K562 (cell line): Measurements from ENCODE around the gene DNASE1L2. TPM values are rescaled to one million over a fixed set of nuclear protein-coding genes. Genes with fewer than 3 reads are reported as not detected.

Experiments used
- ATAC-seq: fragments of 200-7000 bp; cut with Tn5 transposase; 3 replicates; pipeline ENCODE4 v1.9.1; 2020; ENCODE audit warnings: moderate library complexity
- BruUV-seq: library from RNA; stranded (reverse); fragments of 400-500 nt; replicated peaks from 2 replicates; lab custom pipeline; 2021; lab: Mats Ljungman, UMichigan
- CTCF ChIA-PET: fragments of 300-600 bp; formaldehyde crosslinking; extraction: SDS; loops from one replicate; lab custom pipeline; 2021; ENCODE audit warnings: low intra/inter-chr PET ratio; lab: Yijun Ruan, JAX
- POLR2A ChIA-PET: fragments of 300-600, 350-650 bp; sonication (Branson Sonifier 250); formaldehyde crosslinking; extraction: SDS; loops from one replicate; lab custom pipeline; 2021; ENCODE audit warnings: antibody characterized with exemption, inconsistent platforms; lab: Yijun Ruan, JAX
- DNase-seq, 4 experiments: peaks; one replicate each; pipeline versions ENCODE4 v3.0.0 to v3.0.0-alpha.2; 2011 to 2018; ENCODE audit warnings: low spot score in 3 of 4, mixed read lengths in 3 of 4; ENCODE audit errors: extremely low read depth in 1 of 4
- FAIRE-seq: peaks from 2 replicates; lab custom pipeline; 2011; peaks lifted over from hg19 to GRCh38; lab: Jason Lieb, UNC
- H2AFZ ChIP-seq: 2 replicates; pipeline ENCODE4 v1.6.0; 2011; ENCODE audit warnings: low read depth, low read length, control low read depth, inconsistent platforms
- H3K27ac ChIP-seq: fragments of 200-600 bp; 3 replicates; pipeline ENCODE4 v1.8.0; 2011; ENCODE audit warnings: low read depth, mild to moderate bottlenecking, control low read depth, inconsistent platforms, low read length, moderate library complexity, mixed read lengths; ENCODE audit errors: extremely low read depth
- H3K27me3 ChIP-seq, 2 experiments: fragments of 300-600 bp in 1 of 2; 2 replicates in 1 of 2; 3 replicates in 1 of 2; pipeline versions ENCODE4 v1.6.0 to v1.8.0; 2011; ENCODE audit warnings: inconsistent platforms in 2 of 2, low read length in 2 of 2, mild to moderate bottlenecking in 1 of 2, mixed read lengths in 1 of 2, moderate library complexity in 1 of 2; ENCODE audit not compliant: control insufficient read depth in 2 of 2, insufficient read depth in 2 of 2
- H3K36me3 ChIP-seq: fragments of 300-600 bp; 3 replicates; pipeline ENCODE4 v1.8.0; 2011; ENCODE audit warnings: mild to moderate bottlenecking, low read length, inconsistent platforms; ENCODE audit not compliant: control insufficient read depth, insufficient read depth
- H3K4me1 ChIP-seq, 2 experiments: fragments of 200-600 bp in 1 of 2; replicated peaks in 1 of 2; 2 replicates in 1 of 2; 3 replicates in 1 of 2; pipeline versions ENCODE4 v1.5.1 to v1.8.0; 2011; ENCODE audit warnings: inconsistent platforms in 2 of 2, low read length in 2 of 2, mild to moderate bottlenecking in 1 of 2, mixed read lengths in 1 of 2, moderate library complexity in 1 of 2; ENCODE audit not compliant: control insufficient read depth in 2 of 2, insufficient read depth in 2 of 2
- H3K4me2 ChIP-seq: 2 replicates; pipeline ENCODE4 v1.6.1; 2011; ENCODE audit warnings: low read length, control low read depth, inconsistent platforms, mixed read lengths; ENCODE audit not compliant: insufficient read depth
- H3K4me3 ChIP-seq: fragments of 200-600 bp; sonication (generic), shearing (Covaris generic); 2 replicates; pipeline ENCODE4 v1.5.1; 2016; ENCODE audit warnings: control low read depth, inconsistent platforms
- H3K79me2 ChIP-seq: fragments of 200-600 bp; 3 replicates; pipeline ENCODE4 v1.8.0; 2011; ENCODE audit warnings: low read length, inconsistent platforms; ENCODE audit not compliant: control insufficient read depth, insufficient read depth
- H3K9ac ChIP-seq, 2 experiments: 2 replicates each; pipeline versions ENCODE4 v1.6.0 to v1.6.1; 2011; ENCODE audit warnings: low read depth in 2 of 2, low read length in 2 of 2, control low read depth in 1 of 2, inconsistent platforms in 1 of 2, mild to moderate bottlenecking in 1 of 2, mixed read lengths in 1 of 2; ENCODE audit not compliant: insufficient read depth in 1 of 2
- H3K9me1 ChIP-seq: one replicate; pipeline ENCODE4 v1.6.0; 2011; ENCODE audit warnings: inconsistent platforms, mild to moderate bottlenecking, low read length, moderate library complexity; ENCODE audit not compliant: control insufficient read depth, insufficient read depth
- H3K9me3 ChIP-seq: replicated peaks from 2 replicates; pipeline ENCODE4 v1.5.1; 2011; ENCODE audit warnings: low read depth, low read length, inconsistent platforms; ENCODE audit not compliant: control insufficient read depth, insufficient read depth
- H4K20me1 ChIP-seq: replicated peaks from 2 replicates; pipeline ENCODE4 v1.6.1; 2011; ENCODE audit warnings: low read length, inconsistent platforms, mixed read lengths; ENCODE audit not compliant: control insufficient read depth, insufficient read depth
- CTCF ChIP-seq, 3 experiments: IDR thresholded peaks in 2 of 3; conservative IDR thresholded peaks in 1 of 3; 2 replicates each; pipeline ENCODE4 v1.5.1; 2011 to 2012; ENCODE audit warnings: low read length in 3 of 3, mild to moderate bottlenecking in 3 of 3, control low read depth in 2 of 3, improper control_type of control experiment in 1 of 3, inconsistent platforms in 1 of 3, low read depth in 1 of 3, mixed read lengths in 1 of 3, moderate library complexity in 1 of 3; ENCODE audit not compliant: insufficient read depth in 2 of 3
- E2F3 ChIP-seq: fragments of 250-450 bp; sonication (Bioruptor Pico); IDR thresholded peaks from 2 replicates; pipeline ENCODE4 v1.4.0; 2020; ENCODE audit warnings: mild to moderate bottlenecking
- GABPA ChIP-seq: fragments of 200-800 bp; sonication (Bioruptor generic); conservative IDR thresholded peaks from 2 replicates; pipeline ENCODE4 v1.6.1; 2016; ENCODE audit warnings: low read depth, missing genetic modification characterization, missing compliant biosample characterization
- HDAC8 ChIP-seq: fragments of 450-650 bp; IDR thresholded peaks from 2 replicates; pipeline ENCODE4 v1.6.1; 2016; ENCODE audit warnings: mild to moderate bottlenecking, missing genetic modification characterization, moderate library complexity, missing compliant biosample characterization
- HINFP ChIP-seq: fragments of 450-650 bp; conservative IDR thresholded peaks from 2 replicates; pipeline ENCODE4 v1.6.1; 2016; ENCODE audit warnings: missing genetic modification characterization, low read depth, mild to moderate bottlenecking, control low read depth, missing compliant biosample characterization
- KLF13 ChIP-seq: fragments of 450-650 bp; IDR thresholded peaks from 2 replicates; pipeline ENCODE4 v1.6.1; 2016; ENCODE audit warnings: missing genetic modification characterization, low read depth, mild to moderate bottlenecking, missing compliant biosample characterization, moderate library complexity, borderline replicate concordance
- MTF1 ChIP-seq: fragments of 250-450 bp; sonication (Bioruptor Pico); IDR thresholded peaks from 2 replicates; pipeline ENCODE4 v1.9.0; 2021; ENCODE audit warnings: moderate library complexity, mild to moderate bottlenecking, inconsistent platforms, borderline replicate concordance
- POLR2G ChIP-seq: fragments of 200-400 bp; formaldehyde crosslinking; IDR thresholded peaks from 2 replicates; pipeline ENCODE4 v1.6.1; 2017; ENCODE audit warnings: low read depth, mild to moderate bottlenecking, antibody characterized with exemption, low read length, moderate library complexity
- RBM15 ChIP-seq: fragments of 200-400 bp; formaldehyde crosslinking; IDR thresholded peaks from 2 replicates; pipeline ENCODE4 v1.6.1; 2018; ENCODE audit warnings: mild to moderate bottlenecking, low read length, moderate library complexity; ENCODE audit not compliant: insufficient read depth
- SP1 ChIP-seq: sonication (generic); formaldehyde crosslinking; IDR thresholded peaks from 2 replicates; pipeline ENCODE4 v1.8.1; 2022; ENCODE audit warnings: mild to moderate bottlenecking, missing genetic modification reagents
- TSHZ1 ChIP-seq: fragments of 250-450 bp; sonication (Bioruptor Pico); IDR thresholded peaks from 2 replicates; pipeline ENCODE4 v1.4.0; 2020; ENCODE audit warnings: mild to moderate bottlenecking, moderate library complexity
- ZNF197 ChIP-seq: fragments of 200-800 bp; sonication (Bioruptor generic); IDR thresholded peaks from 2 replicates; pipeline ENCODE4 v1.6.1; 2016; ENCODE audit warnings: low read depth, missing genetic modification characterization, missing compliant biosample characterization
- WGBS: fragments of 100-300 bp; shearing (Covaris generic); methylation state at CpG from one replicate; pipeline ENCODE4 v1.1.6; 2016; ENCODE audit warnings: low coverage, mixed read lengths; ENCODE audit not compliant: insufficient coverage; ENCODE audit errors: missing lambda C conversion rate; 5-methylcytosine and 5-hydroxymethylcytosine counted together
- in situ Hi-C: fragments of 300-500 bp; cut with MboI; formaldehyde crosslinking; loops from 4 replicates; pipeline ENCODE4 v1.15.0; 2018; ENCODE audit warnings: inconsistent platforms, mixed read lengths
- intact Hi-C: fragments of 100-400 bp; cut with micrococcal nuclease; formaldehyde crosslinking; loops from 2 replicates; pipeline ENCODE4 v1.14.2; 2022
- polyA plus RNA-seq, 8 experiments: library from polyadenylated mRNA; depleted of rRNA in 4 of 8; stranded (reverse) in 5 of 8; unstranded in 3 of 8; fragments of >200 nt; fragmentation: Nextera tagmentation in 2 of 8; fragmentation: Illumina TruSeq in 1 of 8; extraction: Ambion mirVana in 2 of 8; extraction: Trizol in 1 of 8; gene quantifications; 2 replicates each; pipeline versions ENCODE4 v1.2.1 to v1.2.3, GENCODE V29; 2011 to 2014; ENCODE audit warnings: inconsistent platforms in 1 of 8, missing spikeins in 1 of 8
- total RNA-seq, 7 experiments: library from RNA; depleted of rRNA in 6 of 7; stranded (reverse); fragments of >200 nt in 6 of 7; fragmentation: Illumina TruSeq in 2 of 7; extraction: Trizol in 2 of 7; gene quantifications; 2 replicates each; pipeline versions ENCODE4 v1.2.1 to v1.2.3, GENCODE V29; 2011 to 2021; ENCODE audit warnings: low replicate concordance in 1 of 7

Gene DNASE1L2
- total and polyA plus RNA-seq, 9 of the 15 experiments (the other 6 are each of a cell fraction or from before 2014, with no cell fraction given): 0.08 to 2.7 (median 1.7) TPM; not detected in 1

GRCh38 chr16:2280981-2281542 is 44.8 kb downstream of the DNASE1L2 start (continued):
- TF ChIP-seq TSHZ1 (no peak), POLR2G (peak; percentile 24; the same call in 1 of the 2 replicates)

GRCh38 chr16:2282262-2282661 is 46.0 kb downstream of the DNASE1L2 start:
- intact Hi-C loops: no loop called here
- DNase-seq: no peak
- H3K27ac ChIP-seq: no peak overlapping the region
- H3K79me2 ChIP-seq: no peaks in the 10 kb centered on the region
- H3K9ac ChIP-seq: no peak overlapping the region
- FAIRE-seq: no peak
- H3K4me2 ChIP-seq: no peak overlapping the region
- WGBS: 60% methylated on average over 5 of the region's 5 CpGs
- ChIA-PET POLR2A (interaction anchor here (0.7 to 1.4 kb wide), 3 partner anchors 12 to 238 kb away, joined by 3 to 4 read pairs (median 3); partner anchors contain the start of gene AMDHD2), CTCF (no interaction called here)
- H3K9me3 ChIP-seq: no peaks in the 10 kb centered on the region
- H3K27me3 ChIP-seq: no peaks in the 10 kb centered on the region
- H3K4me3 ChIP-seq: no peak overlapping the region
- H2AFZ ChIP-seq: no peak overlapping the region
- no peaks in the 10 kb centered on the region for H3K9me1 ChIP-seq
- ATAC-seq: no peak
- in situ Hi-C loops: no loop called here
- no TSS peak for BruUV-seq
- no peaks in the 10 kb centered on the region for H4K20me1 ChIP-seq
- H3K36me3 ChIP-seq: peaks cover 65% of the 10 kb centered on the region; the same call in 2 of the 3 replicates
- peaks cover 0 to 19% of the 10 kb centered on the region in 2 experiments; a peak in 1 of 5 replicates for H3K4me1 ChIP-seq
- TF ChIP-seq SP1 (CRISPR knock-in tag) (no peak), GABPA (no peak), KLF13 (tag) (no peak), CTCF (IDR thresholded peaks at IDR 0.05 in 2 of 3, conservative IDR thresholded peaks at IDR 0.05 in 1 of 3; ENCODE audit: insufficient read depth in 2 of 3, low read depth in 1 of 3, low read length in 3 of 3) (no peak), MTF1 (CRISPR knock-in tag) (no peak), E2F3 (no peak), HINFP (no peak), HDAC8 (no peak), ZNF197 (CRISPR knock-in tag) (no peak), RBM15 (no peak)
